TTC549 (cell line): Measurements from ENCODE around the gene TST.

Source experiments
- FAIRE-seq: peaks from 2 replicates; lab custom pipeline; 2012; peaks lifted over from hg19 to GRCh38; lab: Jason Lieb, UNC

The TST gene

DNA sequence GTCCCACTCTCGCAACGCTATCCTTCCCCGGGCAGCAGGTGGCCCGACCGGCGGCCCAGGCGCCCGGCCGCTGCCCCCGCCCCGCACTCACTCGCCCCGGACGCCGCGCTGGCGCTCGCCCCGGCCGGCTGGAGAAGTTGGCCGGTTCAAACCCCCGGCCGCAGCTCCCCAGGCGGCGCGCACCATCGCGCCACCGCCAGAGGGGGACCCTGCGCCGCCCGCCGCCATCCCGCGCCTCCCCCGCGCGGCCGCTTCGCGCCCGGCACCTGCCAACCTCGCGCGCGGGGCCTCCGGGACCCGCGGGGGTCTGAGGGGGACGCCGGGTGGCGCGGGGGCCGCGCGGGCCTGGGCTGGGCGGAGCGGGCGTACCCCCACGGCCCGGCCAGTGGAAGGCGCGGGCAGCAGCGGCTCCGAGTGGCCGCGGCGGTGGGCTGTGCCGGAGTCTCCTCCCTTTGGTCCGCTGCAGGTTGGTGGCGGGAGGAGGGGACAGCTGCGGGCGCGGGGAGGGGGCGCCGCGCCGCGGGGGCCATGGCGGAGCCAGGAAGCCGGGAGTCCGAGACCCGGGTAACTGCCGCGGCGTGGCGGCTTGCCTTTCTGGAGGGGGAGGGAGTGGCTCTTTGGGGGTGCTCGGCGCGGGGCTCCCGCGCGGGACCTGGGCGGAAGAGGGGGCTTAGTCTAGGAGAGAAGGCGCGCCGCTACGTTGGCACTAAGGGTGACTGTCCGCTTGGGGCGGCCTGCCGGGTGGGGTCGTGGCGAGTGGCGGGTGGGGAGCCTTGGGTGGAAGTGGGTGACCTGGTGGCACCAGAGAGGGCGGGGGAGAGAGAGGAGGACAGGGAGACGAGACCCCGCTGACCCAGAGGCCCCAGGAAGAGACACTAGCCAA lies at the start of gene TST, which contains the start of gene MPST:
Gene TST, minus strand, starts transcription at position 139 of the 883 bp plus-strand sequence. CDS start 715 bp downstream, outside the sequence.
Gene MPST, plus strand, starts transcription at position 434 of the 883 bp plus-strand sequence. Its CDS starts 95 bp downstream, at position 529.
- no peak for FAIRE-seq

GRCh38 chr22:37068859-37069258 lies 49.6 kb upstream of the TST start:
- no peak for FAIRE-seq

GRCh38 chr22:37067428-37067827 lies 48.2 kb upstream of the TST start:
- no peak for FAIRE-seq

DNA sequence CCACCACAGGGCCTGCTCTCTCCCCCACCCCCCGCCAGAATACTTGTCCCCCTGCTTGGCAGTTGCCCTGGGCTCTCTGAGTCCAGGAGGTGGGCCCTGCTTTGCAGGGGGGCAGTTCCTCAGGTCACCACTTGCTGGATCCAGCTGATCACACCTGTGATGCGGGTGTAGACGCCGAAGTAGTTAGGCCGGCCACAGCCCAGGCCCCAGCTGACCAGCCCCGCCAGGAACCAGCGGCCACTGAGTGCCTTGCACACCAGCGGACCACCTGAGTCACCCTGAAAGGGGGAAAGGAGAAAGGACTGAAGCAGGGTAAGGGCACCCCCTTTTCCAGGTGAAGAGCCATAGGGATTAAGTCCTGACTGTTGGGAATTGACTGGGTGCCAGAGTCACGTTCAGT lies 46.7 kb upstream of the TST start:
- FAIRE-seq, result no peak

DNA sequence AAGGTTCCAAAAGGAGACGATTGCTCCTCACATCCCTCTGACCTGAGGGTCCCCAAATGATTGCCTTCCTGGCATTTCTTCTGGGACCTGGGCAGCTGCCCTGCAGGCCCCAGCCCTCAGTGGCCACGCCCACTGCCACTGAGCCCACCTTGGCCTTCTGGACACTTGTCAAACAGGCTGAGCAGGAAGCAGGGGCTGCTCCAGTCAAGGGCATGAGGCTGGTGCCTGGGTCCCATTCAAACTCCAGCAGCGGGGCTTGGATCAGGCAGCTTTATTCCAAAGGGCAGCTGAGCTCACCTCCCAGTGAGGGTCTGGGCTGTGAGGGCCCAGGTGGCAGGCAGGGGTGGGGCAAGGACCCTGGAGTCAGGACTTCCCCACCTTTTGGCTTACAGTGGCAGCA lies 45.9 kb upstream of the TST start:
- FAIRE-seq, result no peak

GRCh38 chr22:37064553-37064952 lies 45.3 kb upstream of the TST start:
- no peak for FAIRE-seq

DNA sequence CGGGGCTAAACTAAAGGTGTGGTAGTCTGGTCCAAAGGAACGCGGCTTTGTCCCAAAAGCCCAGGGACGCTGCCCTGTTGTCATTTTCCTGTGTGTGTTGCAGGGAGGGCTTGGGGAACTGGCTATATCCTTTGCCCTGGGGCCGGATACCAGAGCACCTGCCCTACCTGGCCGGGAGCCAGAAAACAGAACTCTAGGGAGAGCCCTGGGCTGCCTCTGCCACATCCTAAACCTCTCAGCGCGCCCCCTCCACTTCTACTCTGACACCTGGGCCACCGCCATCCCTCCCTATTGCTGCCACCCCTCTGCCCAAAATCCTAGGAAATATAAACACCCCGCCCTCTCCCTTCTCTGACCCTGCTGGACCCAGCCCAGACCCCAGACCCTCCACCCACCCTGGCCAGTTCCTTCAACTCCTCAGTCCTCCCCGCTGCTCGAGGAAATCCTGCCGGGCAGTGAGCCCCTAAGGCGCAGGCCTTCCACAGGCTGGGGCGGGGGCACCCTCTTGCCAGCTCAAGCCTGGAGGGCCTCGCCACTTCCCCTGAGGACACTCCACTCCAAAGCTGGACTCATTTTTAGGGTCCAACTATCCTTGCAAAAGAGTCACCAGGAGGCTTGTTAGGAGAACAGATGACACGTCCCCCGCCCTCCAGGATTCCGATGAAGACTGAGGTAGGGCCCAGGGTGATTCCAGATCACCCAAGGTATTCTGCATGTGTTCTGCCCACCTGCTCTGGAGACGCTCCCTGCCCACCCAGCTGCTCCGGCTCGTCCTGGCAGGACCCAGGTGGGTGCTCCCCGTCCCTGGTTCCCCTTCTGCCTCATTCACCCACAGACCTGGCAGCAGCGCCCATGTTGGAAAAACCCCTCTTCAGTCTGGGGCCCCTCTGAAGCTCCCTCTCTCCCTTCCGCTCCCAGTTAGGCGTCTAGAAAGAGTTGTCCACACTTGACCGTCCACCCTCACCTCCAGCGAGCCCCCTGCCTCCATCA lies 44.5 kb upstream of the TST start:
- no peak for FAIRE-seq

DNA sequence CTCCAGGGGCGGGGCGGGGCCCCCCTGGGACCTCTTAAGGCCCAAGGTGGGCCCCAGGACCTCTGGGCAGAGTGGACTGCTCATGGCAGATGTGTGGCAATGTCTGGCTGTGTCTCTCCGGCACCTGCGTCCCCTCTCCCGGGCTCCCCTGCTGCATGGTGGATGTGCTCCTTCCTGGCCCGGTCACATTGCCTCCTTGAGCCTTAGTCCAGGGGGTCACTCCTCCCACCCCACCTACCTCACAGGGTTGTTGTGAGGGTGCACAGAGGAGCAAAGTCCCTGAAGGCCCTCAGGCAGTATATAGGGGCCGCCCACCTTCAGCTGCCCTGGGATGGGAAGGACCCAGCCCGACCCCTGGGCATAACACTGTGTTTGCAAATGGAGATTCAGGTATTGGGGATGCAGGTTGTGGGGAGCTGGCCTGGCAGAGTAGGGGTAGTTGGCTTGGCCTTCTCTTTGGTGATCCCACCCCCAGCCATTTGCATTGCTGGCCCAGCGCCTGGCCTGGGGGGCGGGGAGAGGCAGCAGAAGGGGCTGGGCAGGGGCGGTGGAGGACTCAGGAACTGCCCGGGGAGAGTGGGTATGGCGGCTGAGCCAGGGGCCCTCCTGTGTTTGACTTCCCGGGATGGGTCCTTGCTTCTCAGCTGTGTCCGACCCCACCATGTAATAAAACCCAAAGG lies 43.6 kb upstream of the TST start:
- no peak for FAIRE-seq

DNA sequence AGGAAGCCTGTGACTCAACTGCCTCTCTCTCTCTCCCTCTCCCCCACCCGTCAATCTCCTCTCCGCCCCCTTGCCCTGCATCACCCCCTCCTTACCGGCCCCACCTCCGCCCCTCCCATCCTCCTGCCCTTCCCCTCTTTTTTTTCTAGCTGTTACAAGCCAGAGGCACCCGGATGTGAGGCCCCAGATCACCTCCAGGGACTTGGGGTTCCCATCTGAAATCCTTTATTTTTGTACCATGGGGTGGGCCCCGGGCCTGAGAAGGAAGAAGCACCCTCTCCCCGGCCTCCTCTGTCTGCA lies 43.1 kb upstream of the TST start:
- no peak for FAIRE-seq

- no peak for FAIRE-seq
Measured at GRCh38 chr22:37061611-37062375, 42.5 kb upstream of the TST start.

GRCh38 chr22:37060801-37061610 lies 41.8 kb upstream of the TST start:
- FAIRE-seq, result no peak

- no peak for FAIRE-seq
Measured at GRCh38 chr22:37059876-37060449, 40.7 kb upstream of the TST start.

DNA sequence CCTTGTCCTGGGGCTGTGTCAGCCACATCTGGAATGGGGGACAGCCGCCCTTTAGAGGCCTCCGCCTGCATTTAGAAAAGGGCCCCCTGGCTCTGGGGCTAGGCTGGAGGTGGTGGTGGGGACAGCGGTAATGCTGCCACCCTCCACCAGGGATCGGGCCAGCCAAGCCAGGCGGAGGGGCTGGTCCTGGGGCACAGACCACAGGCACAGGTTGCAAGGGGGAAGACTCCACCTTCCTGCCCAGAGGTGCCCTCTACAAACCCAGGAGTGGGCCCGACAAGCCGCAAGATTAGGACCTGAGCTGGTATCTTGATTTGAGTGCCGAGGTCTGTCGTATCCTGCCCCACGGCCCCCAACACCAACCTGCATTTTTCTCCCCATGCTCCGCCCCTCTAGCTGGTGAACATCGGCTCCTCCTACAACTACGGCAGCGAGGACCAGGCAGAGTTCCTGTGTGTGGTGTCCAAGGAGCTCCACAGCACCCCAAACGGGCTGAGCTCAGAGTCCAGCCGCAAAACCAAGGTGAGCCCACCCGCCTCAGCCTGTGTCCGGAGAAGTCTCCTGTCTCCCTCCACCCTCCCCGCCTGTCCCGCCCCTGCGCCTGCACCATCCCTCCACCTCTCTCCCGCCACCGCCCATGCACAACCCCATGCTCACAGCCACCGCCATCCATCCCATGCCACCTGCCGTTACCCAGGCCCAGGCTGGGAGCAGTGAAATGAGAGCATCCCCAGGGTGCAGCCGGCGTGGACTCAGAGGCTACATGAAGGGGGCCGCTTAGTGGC lies 39.9 kb upstream of the TST start:
- no peak for FAIRE-seq

DNA sequence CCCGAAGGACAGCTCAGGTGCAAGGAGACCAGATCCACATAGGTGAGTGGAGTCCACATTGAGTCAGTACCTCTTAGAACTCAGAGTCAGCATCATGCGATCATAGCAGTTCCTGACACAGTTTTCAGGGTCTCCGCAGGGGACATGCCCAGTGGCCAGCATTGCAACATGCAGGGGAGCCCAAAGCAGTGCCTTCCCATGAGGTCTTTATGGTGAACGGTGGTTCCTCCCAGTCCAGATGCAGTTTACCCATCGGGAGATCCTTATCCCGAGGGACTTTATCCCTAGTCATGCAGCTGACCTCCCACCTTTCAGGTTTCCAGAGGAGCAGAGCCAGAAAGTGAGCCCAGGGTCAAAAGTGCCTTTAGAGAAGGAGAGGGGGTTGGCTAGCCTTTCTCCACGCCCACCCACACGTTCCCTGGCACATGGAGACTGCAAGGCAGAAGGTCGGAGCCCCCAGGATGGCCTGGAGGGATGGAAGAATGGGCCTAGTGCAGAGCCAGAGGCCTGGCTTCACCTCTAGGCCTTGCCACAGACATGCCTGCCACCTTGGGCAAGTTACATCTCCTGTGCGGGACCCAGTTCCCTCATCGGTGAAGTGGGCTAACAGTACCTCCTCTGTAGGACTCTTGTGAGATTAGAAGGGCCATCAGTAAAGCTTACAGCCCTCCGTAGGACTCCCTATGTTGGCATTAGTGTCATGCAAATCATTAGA lies 38.7 kb upstream of the TST start:
- no peak for FAIRE-seq

- no peak for FAIRE-seq
Measured at GRCh38 chr22:37057226-37057625, 38.0 kb upstream of the TST start.

GRCh38 chr22:37056246-37056645 lies 37.0 kb upstream of the TST start:
- no peak for FAIRE-seq

DNA sequence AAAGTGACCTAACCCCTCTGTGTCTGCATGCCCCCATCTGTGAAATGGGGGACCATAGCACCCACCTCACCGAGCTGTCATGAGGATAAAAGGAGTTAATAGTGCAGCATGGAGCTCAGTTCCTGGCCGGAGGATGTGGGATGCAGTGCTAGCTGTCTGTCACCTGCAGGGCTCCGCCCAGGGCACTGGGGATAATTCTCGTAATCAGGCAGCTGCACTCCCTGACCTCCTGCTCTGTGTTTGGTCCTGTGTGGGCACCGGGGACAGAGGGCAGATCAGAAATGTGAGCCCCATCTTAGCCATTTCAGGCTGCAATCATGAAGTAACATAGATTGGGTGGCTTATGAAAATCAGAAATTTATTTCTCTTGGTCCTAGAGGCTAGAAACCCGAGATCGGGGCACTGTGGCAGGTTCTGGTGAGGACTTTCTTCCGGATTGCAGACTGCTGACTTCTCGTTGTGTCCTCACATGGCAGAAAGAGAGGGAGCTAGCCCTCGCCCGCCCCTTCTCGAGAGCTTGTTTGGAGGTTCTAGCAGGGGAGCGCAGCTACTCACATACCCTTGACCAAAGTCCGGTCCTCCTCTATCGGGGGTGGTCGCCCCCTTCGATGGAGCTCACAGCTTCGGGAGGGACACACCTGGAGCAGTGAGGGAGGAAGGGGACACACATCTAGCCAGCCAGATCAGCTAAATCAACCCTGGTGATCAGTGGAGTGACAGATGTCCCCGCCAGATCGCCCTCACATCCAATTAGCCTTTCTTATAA lies 35.5 kb upstream of the TST start:
- no peak for FAIRE-seq

- FAIRE-seq, result no peak
Measured at GRCh38 chr22:37054056-37054395, 34.8 kb upstream of the TST start.
